Mesenteric fat pad (tissue), 1 donor: Measurements from ENCODE around the gene TULP1. TPM values are rescaled to one million over a fixed set of nuclear protein-coding genes. Genes with fewer than 3 reads are reported as not detected.
"Not testable (repeated sequence)": the region's sequence is repeated elsewhere in the genome, so short reads cannot be mapped to it uniquely, and the experiment has no call there.

Experiments used
- DNase-seq: peaks from one replicate; pipeline ENCODE4 v3.0.0-alpha.2; 2020; ENCODE audit warnings: low spot score
- long read RNA-seq: library from polyadenylated mRNA; unstranded; transcript quantifications from one replicate; pipeline ENCODE4 v2.0.0, GENCODE V29; 2020
- total RNA-seq: library from RNA; stranded (reverse); fragmentation: NEBNext Ultra II Directional; extraction: Animal tissue kit (Norgen Biotek cat#: 25700); gene quantifications from one replicate; pipeline ENCODE4 v1.2.1, GENCODE V29; 2021
- donor health status: DM: yes; HTN: yes; CAD: no.

Gene TULP1
- not detected for total RNA-seq
- long read RNA-seq = 0 reads

- DNase-seq = no peak
These were observed at the start of gene TULP1 for GRCh38 chr6:35512740-35513139. TULP1 (minus strand) TSS chr6:35512896; CDS start chr6:35512858, 38 bp downstream.

- no peak for DNase-seq
These were observed 49.4 kb upstream of the TULP1 start for GRCh38 chr6:35562060-35562459.

- DNase-seq = no peak
These were observed 48.4 kb upstream of the TULP1 start for GRCh38 chr6:35561113-35561512.

- peak; percentile 51 for DNase-seq
These were observed 45.9 kb upstream of the TULP1 start for GRCh38 chr6:35558571-35558970.

GRCh38 chr6:35557239-35557638, 44.5 kb upstream of the TULP1 start:
- peak; percentile 73 for DNase-seq

GRCh38 chr6:35554811-35555210, 42.1 kb upstream of the TULP1 start:
- peak; percentile 72 for DNase-seq

- DNase-seq = no peak
These were observed 40.6 kb upstream of the TULP1 start for GRCh38 chr6:35553315-35553714.

- DNase-seq = no peak
These were observed 39.7 kb upstream of the TULP1 start for GRCh38 chr6:35552285-35552917.

- DNase-seq = no peak
These were observed 37.7 kb upstream of the TULP1 start for GRCh38 chr6:35550437-35550836.

GRCh38 chr6:35547676-35548075, 35.0 kb upstream of the TULP1 start:
- DNase-seq = no peak

- no peak for DNase-seq
These were observed 32.2 kb upstream of the TULP1 start for GRCh38 chr6:35544769-35545361.

- no peak for DNase-seq
These were observed 30.9 kb upstream of the TULP1 start for GRCh38 chr6:35543459-35544193.

- no peak for DNase-seq
These were observed 29.1 kb upstream of the TULP1 start for GRCh38 chr6:35541836-35542235.

- DNase-seq = no peak
These were observed 26.5 kb upstream of the TULP1 start for GRCh38 chr6:35539223-35539622.

GRCh38 chr6:35535847-35536246, 23.2 kb upstream of the TULP1 start:
- not testable (repeated sequence) for DNase-seq

- no peak for DNase-seq
These were observed 21.9 kb upstream of the TULP1 start for GRCh38 chr6:35534407-35535170.

GRCh38 chr6:35533981-35534380, 21.3 kb upstream of the TULP1 start:
- no peak for DNase-seq

- no peak for DNase-seq
These were observed 19.4 kb upstream of the TULP1 start for GRCh38 chr6:35532126-35532525.

- no peak for DNase-seq
These were observed 11.8 kb upstream of the TULP1 start for GRCh38 chr6:35524380-35525020.

- peak; percentile 93 for DNase-seq
These were observed 10.3 kb upstream of the TULP1 start for GRCh38 chr6:35522660-35523658.
